ENCODE data around the gene AKAP8. TPM values are rescaled to one million over a fixed set of nuclear protein-coding genes. Genes with fewer than 3 reads are reported as not detected.
A peak's percentile ranks its signal among the peaks of the same experiment; 100 is the strongest.

The AKAP8 gene
- total and polyA plus RNA-seq, 9 of the 15 experiments (the other 6 are each of a cell fraction or from before 2014, with no cell fraction given), result 3.4 to 56.5 (median 15.0) TPM

DNA sequence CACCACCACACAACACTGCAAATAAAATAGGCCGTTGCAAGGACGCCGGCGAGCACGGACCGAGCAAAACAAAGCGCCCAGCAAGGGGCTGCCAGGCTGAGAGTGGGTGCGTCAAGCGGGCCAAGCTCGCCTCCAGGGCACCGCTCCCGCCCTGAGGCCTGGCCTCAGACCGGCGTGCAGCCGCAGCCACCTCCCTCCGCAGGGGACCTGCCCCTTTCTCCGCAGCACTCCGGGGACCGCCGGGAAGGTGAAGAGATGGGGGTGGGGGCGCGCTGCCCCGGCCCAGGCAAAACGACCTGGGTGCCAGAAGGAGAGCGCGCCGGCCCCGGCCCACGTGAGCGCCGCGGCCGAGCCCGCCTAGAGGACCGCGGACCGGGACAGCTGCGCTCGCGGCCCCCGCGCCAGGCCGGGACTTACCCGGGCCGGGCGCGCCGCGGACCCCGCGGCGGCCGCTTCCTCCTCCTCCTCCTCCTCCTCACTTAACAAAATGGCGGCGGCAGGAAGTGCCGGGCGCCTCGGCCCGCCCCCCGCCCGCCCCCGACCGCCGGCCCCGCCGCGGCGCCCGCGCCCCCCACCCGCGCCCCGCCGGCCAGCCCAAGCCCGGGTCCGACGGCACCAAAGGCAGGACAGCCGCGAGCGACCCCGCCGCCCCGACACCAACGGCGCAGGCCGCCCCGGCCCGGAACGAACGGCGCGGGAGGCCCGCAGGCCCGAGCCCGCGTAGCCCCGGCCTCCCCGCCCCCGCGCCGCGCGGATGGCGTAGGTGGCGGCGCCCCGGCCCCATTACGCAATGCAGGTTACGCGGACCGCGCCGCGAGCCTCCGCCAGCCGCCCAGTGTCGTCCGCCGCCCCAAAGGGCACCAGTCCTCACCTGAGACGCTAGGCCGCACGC is 47.9 kb downstream of the AKAP8 start (continued):
- TF ChIP-seq, protein P1, sequence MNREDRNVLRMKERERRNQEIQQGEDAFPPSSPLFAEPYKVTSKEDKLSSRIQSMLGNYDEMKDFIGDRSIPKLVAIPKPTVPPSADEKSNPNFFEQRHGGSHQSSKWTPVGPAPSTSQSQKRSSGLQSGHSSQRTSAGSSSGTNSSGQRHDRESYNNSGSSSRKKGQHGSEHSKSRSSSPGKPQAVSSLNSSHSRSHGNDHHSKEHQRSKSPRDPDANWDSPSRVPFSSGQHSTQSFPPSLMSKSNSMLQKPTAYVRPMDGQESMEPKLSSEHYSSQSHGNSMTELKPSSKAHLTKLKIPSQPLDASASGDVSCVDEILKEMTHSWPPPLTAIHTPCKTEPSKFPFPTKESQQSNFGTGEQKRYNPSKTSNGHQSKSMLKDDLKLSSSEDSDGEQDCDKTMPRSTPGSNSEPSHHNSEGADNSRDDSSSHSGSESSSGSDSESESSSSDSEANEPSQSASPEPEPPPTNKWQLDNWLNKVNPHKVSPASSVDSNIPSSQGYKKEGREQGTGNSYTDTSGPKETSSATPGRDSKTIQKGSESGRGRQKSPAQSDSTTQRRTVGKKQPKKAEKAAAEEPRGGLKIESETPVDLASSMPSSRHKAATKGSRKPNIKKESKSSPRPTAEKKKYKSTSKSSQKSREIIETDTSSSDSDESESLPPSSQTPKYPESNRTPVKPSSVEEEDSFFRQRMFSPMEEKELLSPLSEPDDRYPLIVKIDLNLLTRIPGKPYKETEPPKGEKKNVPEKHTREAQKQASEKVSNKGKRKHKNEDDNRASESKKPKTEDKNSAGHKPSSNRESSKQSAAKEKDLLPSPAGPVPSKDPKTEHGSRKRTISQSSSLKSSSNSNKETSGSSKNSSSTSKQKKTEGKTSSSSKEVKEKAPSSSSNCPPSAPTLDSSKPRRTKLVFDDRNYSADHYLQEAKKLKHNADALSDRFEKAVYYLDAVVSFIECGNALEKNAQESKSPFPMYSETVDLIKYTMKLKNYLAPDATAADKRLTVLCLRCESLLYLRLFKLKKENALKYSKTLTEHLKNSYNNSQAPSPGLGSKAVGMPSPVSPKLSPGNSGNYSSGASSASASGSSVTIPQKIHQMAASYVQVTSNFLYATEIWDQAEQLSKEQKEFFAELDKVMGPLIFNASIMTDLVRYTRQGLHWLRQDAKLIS (CRISPR knock-in tag; IDR thresholded peaks at IDR 0.05), result 0 out of 2 replicates have a peak, but pooled peaks have one; percentile 43
- peak; percentile 12; the same call in 1 of the 2 replicates for TF ChIP-seq SIN3B (IDR thresholded peaks at IDR 0.05; ENCODE audit: low read depth)
- no peak for TF ChIP-seq LARP7 (IDR thresholded peaks at IDR 0.05)
- no peak for TF ChIP-seq RFX1 (IDR thresholded peaks at IDR 0.05)
- TF ChIP-seq ZNF124 (CRISPR knock-in tag; IDR thresholded peaks at IDR 0.05), result no peak
- TF ChIP-seq HDAC3 (IDR thresholded peaks at IDR 0.05; ENCODE audit: borderline replicate concordance, partially characterized antibody), result no peak
- peak; percentile 37; the same call in 1 of the 2 replicates for TF ChIP-seq CREB1 (IDR thresholded peaks at IDR 0.05)
- TF ChIP-seq CREB1 (CRISPR knock-in tag; IDR thresholded peaks at IDR 0.05), result no peak
- TF ChIP-seq SIN3A (IDR thresholded peaks at IDR 0.05; ENCODE audit: borderline replicate concordance in 2 of 2, control insufficient read depth in 1 of 2, low read depth in 2 of 2, low read length in 2 of 2), result peak in 1 of 2 experiments; percentile 59; a peak in 1 of 4 replicates
- TF ChIP-seq, protein P2, sequence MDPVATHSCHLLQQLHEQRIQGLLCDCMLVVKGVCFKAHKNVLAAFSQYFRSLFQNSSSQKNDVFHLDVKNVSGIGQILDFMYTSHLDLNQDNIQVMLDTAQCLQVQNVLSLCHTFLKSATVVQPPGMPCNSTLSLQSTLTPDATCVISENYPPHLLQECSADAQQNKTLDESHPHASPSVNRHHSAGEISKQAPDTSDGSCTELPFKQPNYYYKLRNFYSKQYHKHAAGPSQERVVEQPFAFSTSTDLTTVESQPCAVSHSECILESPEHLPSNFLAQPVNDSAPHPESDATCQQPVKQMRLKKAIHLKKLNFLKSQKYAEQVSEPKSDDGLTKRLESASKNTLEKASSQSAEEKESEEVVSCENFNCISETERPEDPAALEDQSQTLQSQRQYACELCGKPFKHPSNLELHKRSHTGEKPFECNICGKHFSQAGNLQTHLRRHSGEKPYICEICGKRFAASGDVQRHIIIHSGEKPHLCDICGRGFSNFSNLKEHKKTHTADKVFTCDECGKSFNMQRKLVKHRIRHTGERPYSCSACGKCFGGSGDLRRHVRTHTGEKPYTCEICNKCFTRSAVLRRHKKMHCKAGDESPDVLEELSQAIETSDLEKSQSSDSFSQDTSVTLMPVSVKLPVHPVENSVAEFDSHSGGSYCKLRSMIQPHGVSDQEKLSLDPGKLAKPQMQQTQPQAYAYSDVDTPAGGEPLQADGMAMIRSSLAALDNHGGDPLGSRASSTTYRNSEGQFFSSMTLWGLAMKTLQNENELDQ (CRISPR knock-in tag; IDR thresholded peaks at IDR 0.05; ENCODE audit: borderline replicate concordance), result 0 out of 2 replicates have a peak, but pooled peaks have one; percentile 24
- TF ChIP-seq, protein P3, sequence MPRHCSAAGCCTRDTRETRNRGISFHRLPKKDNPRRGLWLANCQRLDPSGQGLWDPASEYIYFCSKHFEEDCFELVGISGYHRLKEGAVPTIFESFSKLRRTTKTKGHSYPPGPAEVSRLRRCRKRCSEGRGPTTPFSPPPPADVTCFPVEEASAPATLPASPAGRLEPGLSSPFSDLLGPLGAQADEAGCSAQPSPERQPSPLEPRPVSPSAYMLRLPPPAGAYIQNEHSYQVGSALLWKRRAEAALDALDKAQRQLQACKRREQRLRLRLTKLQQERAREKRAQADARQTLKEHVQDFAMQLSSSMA (CRISPR knock-in tag; IDR thresholded peaks at IDR 0.05), result no peak
- TF ChIP-seq, protein P4, sequence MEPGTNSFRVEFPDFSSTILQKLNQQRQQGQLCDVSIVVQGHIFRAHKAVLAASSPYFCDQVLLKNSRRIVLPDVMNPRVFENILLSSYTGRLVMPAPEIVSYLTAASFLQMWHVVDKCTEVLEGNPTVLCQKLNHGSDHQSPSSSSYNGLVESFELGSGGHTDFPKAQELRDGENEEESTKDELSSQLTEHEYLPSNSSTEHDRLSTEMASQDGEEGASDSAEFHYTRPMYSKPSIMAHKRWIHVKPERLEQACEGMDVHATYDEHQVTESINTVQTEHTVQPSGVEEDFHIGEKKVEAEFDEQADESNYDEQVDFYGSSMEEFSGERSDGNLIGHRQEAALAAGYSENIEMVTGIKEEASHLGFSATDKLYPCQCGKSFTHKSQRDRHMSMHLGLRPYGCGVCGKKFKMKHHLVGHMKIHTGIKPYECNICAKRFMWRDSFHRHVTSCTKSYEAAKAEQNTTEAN (CRISPR knock-in tag; IDR thresholded peaks at IDR 0.05), result peak; percentile 69; the same call in 1 of the 2 replicates
- TF ChIP-seq ZNF431 (CRISPR knock-in tag; IDR thresholded peaks at IDR 0.05), result 0 out of 2 replicates have a peak, but pooled peaks have one; percentile 20
- TF ChIP-seq CCNT2 (IDR thresholded peaks at IDR 0.05; ENCODE audit: borderline replicate concordance, extremely low read depth, insufficient read length, low read depth, low read length), result peak; percentile 44
- TF ChIP-seq, protein P5, sequence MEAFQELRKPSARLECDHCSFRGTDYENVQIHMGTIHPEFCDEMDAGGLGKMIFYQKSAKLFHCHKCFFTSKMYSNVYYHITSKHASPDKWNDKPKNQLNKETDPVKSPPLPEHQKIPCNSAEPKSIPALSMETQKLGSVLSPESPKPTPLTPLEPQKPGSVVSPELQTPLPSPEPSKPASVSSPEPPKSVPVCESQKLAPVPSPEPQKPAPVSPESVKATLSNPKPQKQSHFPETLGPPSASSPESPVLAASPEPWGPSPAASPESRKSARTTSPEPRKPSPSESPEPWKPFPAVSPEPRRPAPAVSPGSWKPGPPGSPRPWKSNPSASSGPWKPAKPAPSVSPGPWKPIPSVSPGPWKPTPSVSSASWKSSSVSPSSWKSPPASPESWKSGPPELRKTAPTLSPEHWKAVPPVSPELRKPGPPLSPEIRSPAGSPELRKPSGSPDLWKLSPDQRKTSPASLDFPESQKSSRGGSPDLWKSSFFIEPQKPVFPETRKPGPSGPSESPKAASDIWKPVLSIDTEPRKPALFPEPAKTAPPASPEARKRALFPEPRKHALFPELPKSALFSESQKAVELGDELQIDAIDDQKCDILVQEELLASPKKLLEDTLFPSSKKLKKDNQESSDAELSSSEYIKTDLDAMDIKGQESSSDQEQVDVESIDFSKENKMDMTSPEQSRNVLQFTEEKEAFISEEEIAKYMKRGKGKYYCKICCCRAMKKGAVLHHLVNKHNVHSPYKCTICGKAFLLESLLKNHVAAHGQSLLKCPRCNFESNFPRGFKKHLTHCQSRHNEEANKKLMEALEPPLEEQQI (IDR thresholded peaks at IDR 0.05), result no peak
